ENCODE results near the gene ERC2.
A peak's percentile ranks its signal among the peaks of the same experiment; 100 is the strongest.

The ERC2 gene

DNA sequence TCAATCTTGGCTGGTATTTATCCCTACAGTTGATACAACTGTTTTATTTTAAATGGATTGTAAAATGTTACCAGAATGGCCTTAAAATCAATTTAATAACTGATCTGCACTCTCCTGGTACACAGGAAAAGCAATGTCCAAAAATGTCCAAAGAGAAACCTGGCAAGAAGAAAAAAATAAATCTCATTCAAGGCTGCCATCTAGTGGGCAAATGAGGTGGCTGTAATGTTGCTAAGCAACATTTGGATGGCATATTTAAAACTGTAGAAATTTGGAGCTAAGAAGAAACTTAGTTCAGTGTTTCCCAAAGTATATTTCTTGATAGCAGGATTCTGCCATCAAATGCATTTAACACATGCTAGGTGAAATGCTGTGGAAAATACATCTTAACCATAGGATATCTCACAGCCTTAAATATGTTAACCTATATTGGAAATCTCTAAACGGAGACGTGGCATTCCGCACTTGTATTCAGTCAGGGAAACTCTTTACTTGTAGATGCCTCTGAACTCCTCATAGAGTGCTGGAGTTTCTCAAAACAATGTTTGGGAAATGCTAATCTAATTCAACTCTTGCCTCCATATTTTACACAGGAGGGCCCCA, 216.8 kb downstream of the ERC2 start:
- TF ChIP-seq FOXM1 (IDR thresholded peaks at IDR 0.05; ENCODE audit: borderline replicate concordance, low read depth) (no peak), RAD21 (IDR thresholded peaks at IDR 0.05; ENCODE audit: low read depth) (peak; percentile 71)

DNA sequence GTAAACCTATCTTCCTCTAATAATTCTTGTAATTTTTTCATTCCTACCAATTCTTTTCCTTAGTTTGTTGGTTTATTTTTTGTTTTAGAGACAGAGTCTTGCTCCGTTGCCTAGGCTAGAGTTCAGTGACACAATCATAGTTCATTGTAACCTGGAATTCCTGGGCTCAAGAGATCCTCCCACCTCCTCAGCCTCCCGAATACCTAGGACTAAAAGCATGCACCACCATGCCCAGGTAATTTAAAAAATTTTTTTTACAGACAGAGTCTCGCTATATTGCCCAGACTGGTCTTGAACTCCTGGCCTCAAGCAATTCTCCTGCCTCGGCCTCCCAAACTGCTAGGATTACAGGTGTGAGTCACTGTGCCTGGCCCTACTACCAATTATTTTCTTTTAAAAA, 220.2 kb downstream of the ERC2 start:
- TF ChIP-seq, protein P1, sequence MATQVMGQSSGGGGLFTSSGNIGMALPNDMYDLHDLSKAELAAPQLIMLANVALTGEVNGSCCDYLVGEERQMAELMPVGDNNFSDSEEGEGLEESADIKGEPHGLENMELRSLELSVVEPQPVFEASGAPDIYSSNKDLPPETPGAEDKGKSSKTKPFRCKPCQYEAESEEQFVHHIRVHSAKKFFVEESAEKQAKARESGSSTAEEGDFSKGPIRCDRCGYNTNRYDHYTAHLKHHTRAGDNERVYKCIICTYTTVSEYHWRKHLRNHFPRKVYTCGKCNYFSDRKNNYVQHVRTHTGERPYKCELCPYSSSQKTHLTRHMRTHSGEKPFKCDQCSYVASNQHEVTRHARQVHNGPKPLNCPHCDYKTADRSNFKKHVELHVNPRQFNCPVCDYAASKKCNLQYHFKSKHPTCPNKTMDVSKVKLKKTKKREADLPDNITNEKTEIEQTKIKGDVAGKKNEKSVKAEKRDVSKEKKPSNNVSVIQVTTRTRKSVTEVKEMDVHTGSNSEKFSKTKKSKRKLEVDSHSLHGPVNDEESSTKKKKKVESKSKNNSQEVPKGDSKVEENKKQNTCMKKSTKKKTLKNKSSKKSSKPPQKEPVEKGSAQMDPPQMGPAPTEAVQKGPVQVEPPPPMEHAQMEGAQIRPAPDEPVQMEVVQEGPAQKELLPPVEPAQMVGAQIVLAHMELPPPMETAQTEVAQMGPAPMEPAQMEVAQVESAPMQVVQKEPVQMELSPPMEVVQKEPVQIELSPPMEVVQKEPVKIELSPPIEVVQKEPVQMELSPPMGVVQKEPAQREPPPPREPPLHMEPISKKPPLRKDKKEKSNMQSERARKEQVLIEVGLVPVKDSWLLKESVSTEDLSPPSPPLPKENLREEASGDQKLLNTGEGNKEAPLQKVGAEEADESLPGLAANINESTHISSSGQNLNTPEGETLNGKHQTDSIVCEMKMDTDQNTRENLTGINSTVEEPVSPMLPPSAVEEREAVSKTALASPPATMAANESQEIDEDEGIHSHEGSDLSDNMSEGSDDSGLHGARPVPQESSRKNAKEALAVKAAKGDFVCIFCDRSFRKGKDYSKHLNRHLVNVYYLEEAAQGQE (IDR thresholded peaks at IDR 0.05; ENCODE audit: low read depth) = no peak
- TF ChIP-seq CEBPB (IDR thresholded peaks at IDR 0.05) (no peak), EP300 (IDR thresholded peaks at IDR 0.05; ENCODE audit: borderline replicate concordance) (no peak), RAD21 (IDR thresholded peaks at IDR 0.05; ENCODE audit: low read depth) (no peak), YY1 (IDR thresholded peaks at IDR 0.05; ENCODE audit: low read depth) (no peak), ZBTB7A (IDR thresholded peaks at IDR 0.05; ENCODE audit: low read depth) (no peak), TEAD4 (IDR thresholded peaks at IDR 0.05) (no peak), FOXM1 (IDR thresholded peaks at IDR 0.05; ENCODE audit: borderline replicate concordance, low read depth) (no peak), TCF12 (IDR thresholded peaks at IDR 0.05; ENCODE audit: low read depth) (no peak), TAF1 (IDR thresholded peaks at IDR 0.05; ENCODE audit: low read depth) (no peak)

- no peak for TF ChIP-seq EGR1 (IDR thresholded peaks at IDR 0.05)
- TF ChIP-seq, protein P1 (IDR thresholded peaks at IDR 0.05; ENCODE audit: low read depth) = no peak
- no peak for TF ChIP-seq EP300 (IDR thresholded peaks at IDR 0.05; ENCODE audit: borderline replicate concordance)
- no peak for TF ChIP-seq RAD21 (IDR thresholded peaks at IDR 0.05; ENCODE audit: low read depth)
- no peak for TF ChIP-seq YY1 (IDR thresholded peaks at IDR 0.05; ENCODE audit: low read depth)
- TF ChIP-seq CREB1 (IDR thresholded peaks at IDR 0.05; ENCODE audit: low read depth) = no peak
- no peak for TF ChIP-seq TEAD4 (IDR thresholded peaks at IDR 0.05)
- no peak for TF ChIP-seq USF1 (IDR thresholded peaks at IDR 0.05)
- TF ChIP-seq ZBTB7A (IDR thresholded peaks at IDR 0.05; ENCODE audit: low read depth) = no peak
- no peak for TF ChIP-seq CEBPB (IDR thresholded peaks at IDR 0.05)
- no peak for TF ChIP-seq TAF1 (IDR thresholded peaks at IDR 0.05; ENCODE audit: low read depth)
- TF ChIP-seq FOXM1 (IDR thresholded peaks at IDR 0.05; ENCODE audit: borderline replicate concordance, low read depth) = no peak
- TF ChIP-seq NFIC (IDR thresholded peaks at IDR 0.05) = no peak
- TF ChIP-seq TCF12 (IDR thresholded peaks at IDR 0.05; ENCODE audit: low read depth) = no peak
- TF ChIP-seq, protein P2, sequence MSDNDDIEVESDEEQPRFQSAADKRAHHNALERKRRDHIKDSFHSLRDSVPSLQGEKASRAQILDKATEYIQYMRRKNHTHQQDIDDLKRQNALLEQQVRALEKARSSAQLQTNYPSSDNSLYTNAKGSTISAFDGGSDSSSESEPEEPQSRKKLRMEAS (IDR thresholded peaks at IDR 0.05) = no peak
Measured at GRCh38 chr3:56238299-56238698, 230.0 kb downstream of the ERC2 start.

DNA sequence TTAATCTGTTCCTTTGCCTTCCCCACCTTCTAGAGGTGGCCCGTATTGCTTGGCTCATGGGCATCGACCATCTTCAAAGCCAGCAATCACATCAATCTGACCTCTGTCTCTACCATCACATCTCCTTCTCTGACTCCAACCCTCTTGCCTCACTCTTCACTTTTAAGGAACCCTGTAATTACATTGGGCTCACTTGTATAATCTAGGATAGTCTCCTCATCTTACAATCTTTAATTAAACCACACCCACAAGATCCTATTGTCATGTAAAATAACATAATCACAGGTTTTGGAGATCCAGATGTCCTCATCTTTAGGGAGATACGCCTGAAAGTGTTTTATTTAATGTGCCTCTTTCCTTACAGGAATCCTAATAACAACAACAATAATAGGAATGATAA, 234.5 kb downstream of the ERC2 start:
- TF ChIP-seq EP300 (IDR thresholded peaks at IDR 0.05; ENCODE audit: borderline replicate concordance) = no peak
- TF ChIP-seq USF1 (IDR thresholded peaks at IDR 0.05) = no peak
- no peak for TF ChIP-seq CREB1 (IDR thresholded peaks at IDR 0.05; ENCODE audit: low read depth)
- TF ChIP-seq, protein P2 (IDR thresholded peaks at IDR 0.05) = no peak
- no peak for TF ChIP-seq YY1 (IDR thresholded peaks at IDR 0.05; ENCODE audit: low read depth)
- TF ChIP-seq ZBTB7A (IDR thresholded peaks at IDR 0.05; ENCODE audit: low read depth) = no peak
- TF ChIP-seq TCF12 (IDR thresholded peaks at IDR 0.05; ENCODE audit: low read depth) = no peak
- no peak for TF ChIP-seq EGR1 (IDR thresholded peaks at IDR 0.05)
- TF ChIP-seq, protein P1 (IDR thresholded peaks at IDR 0.05; ENCODE audit: low read depth) = no peak
- TF ChIP-seq CEBPB (IDR thresholded peaks at IDR 0.05) = no peak
- TF ChIP-seq FOXM1 (IDR thresholded peaks at IDR 0.05; ENCODE audit: borderline replicate concordance, low read depth) = no peak
- no peak for TF ChIP-seq TAF1 (IDR thresholded peaks at IDR 0.05; ENCODE audit: low read depth)
- TF ChIP-seq RAD21 (IDR thresholded peaks at IDR 0.05; ENCODE audit: low read depth) = no peak
- TF ChIP-seq TEAD4 (IDR thresholded peaks at IDR 0.05) = no peak
- TF ChIP-seq NFIC (IDR thresholded peaks at IDR 0.05) = no peak

Measured in Ishikawa (cell line).